GM18951 (cell line): ENCODE results near the gene ELMO1.

Source experiments
- POLR2A ChIP-seq: IDR thresholded peaks from 4 replicates; pipeline ENCODE4 v1.6.1; 2011; ENCODE audit warnings: mild to moderate bottlenecking; ENCODE audit not compliant: insufficient read length, insufficient read depth; ENCODE audit errors: extremely low read depth
- in situ Hi-C: fragments of 300-500 bp; cut with MboI; formaldehyde crosslinking; loops from one replicate; pipeline ENCODE4 v1.12.0; 2022; ENCODE audit warnings: low sequenced_read_pairs, mixed read lengths, inconsistent platforms; ENCODE audit not compliant: unreplicated experiment

ELMO1 gene

GRCh38 chr7:37449621-37450020, 957 bp upstream of the ELMO1 start:
- in situ Hi-C loops, result no loop called here
- TF ChIP-seq POLR2A, result no peak

DNA sequence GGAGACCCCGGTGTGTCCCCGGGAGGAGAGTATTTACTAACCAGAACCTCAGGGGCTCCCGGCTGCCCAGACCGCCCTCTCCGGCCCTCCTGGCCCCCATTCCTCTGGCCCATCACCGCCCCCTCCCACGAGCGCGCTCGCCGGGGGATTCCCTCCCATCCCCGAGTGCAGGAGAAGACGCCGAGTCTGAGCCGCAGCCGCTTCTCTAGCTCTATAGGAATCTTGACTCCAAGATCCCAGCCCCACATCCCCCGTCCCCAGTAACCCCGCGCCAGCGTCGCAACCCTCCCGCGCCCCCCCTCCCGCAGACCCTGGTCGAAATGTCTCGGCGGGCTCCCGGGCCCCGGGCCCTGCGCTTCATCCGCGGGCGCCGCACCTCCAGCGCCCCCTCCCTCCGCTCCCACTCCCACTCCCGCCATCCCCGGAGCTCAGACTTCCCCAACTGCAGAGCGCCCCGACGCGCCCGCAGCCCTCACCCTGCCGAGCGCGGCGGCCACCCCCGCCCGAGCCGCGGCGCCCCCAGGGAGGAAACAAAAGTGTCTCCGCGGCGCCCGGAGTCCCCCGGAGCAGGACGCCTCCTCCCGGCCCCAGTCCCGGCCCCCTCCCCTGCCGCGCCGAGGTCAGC, 541 bp downstream of the ELMO1 start:
- TF ChIP-seq POLR2A, result no peak
- in situ Hi-C loops, result no loop called here

- TF ChIP-seq POLR2A, result no peak
- in situ Hi-C loops, result no loop called here
These were observed 2.3 kb downstream of the ELMO1 start for GRCh38 chr7:37446371-37446770.

DNA sequence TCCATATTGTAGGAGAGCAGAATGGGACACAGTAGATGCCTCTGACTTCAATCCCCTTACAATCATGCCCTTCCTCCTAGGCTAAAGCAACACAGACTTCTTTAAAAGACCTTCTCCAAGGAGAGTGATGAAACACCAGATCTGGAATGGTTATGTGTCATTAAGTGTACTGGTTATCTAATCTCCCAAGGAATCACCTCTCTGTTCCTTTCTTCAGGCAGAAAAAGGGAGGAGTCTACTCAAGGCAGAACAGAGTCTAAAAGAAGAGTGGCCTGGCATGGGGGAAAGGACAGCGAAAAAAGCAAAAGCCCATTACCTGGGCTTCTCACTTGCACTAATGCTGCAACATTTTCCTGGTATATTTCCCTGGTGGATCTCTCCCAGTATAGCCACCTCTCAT, 2.9 kb downstream of the ELMO1 start:
- TF ChIP-seq POLR2A, result no peak
- in situ Hi-C loops, result no loop called here

DNA sequence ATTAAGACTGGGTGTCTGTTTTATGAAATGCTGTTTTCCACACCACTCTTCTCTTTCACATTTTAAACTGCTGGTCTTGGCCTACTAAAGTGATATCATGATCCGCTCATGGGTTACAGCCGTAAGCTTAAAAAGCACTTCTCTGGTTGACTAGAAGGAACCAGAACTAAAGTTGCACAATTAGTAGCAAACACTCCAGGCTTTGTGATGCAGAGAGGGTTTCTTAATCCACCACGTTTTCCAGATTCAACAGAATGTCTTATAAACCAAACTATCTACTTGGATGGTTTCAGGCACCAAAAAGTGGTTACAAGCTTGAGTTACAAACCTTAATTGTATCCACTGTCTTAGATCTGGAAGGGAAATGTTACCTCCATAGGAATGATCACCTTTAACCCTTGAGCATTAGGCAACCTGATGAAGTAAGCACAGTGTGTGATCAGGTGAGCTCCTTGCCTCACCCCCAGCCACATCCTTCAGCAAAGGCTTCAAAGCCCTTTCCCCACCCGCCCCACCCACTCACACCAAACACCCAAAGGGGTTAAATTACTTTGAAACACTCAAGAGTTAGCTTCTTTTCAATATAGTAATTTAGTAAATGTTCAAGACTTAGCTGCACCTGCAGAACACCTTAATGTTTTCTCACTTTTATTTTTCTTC, 3.5 kb downstream of the ELMO1 start:
- in situ Hi-C loops, result no loop called here
- no peak for TF ChIP-seq POLR2A

GRCh38 chr7:37443627-37444026, 5.0 kb downstream of the ELMO1 start:
- in situ Hi-C loops, result no loop called here
- TF ChIP-seq POLR2A, result no peak

- in situ Hi-C loops, result no loop called here
- TF ChIP-seq POLR2A, result no peak
These were observed 6.4 kb downstream of the ELMO1 start for GRCh38 chr7:37442268-37442667.

GRCh38 chr7:37441816-37442215, 6.8 kb downstream of the ELMO1 start:
- TF ChIP-seq POLR2A, result no peak
- in situ Hi-C loops, result no loop called here

- in situ Hi-C loops, result no loop called here
- no peak for TF ChIP-seq POLR2A
These were observed 7.3 kb downstream of the ELMO1 start for GRCh38 chr7:37441386-37441760.

- no peak for TF ChIP-seq POLR2A
- in situ Hi-C loops, result no loop called here
These were observed 7.8 kb downstream of the ELMO1 start for GRCh38 chr7:37440738-37441385.

GRCh38 chr7:37439653-37440026, 9.0 kb downstream of the ELMO1 start:
- TF ChIP-seq POLR2A, result no peak
- in situ Hi-C loops, result no loop called here

- in situ Hi-C loops, result no loop called here
These were observed 9.6 kb downstream of the ELMO1 start for GRCh38 chr7:37438906-37439652.

DNA sequence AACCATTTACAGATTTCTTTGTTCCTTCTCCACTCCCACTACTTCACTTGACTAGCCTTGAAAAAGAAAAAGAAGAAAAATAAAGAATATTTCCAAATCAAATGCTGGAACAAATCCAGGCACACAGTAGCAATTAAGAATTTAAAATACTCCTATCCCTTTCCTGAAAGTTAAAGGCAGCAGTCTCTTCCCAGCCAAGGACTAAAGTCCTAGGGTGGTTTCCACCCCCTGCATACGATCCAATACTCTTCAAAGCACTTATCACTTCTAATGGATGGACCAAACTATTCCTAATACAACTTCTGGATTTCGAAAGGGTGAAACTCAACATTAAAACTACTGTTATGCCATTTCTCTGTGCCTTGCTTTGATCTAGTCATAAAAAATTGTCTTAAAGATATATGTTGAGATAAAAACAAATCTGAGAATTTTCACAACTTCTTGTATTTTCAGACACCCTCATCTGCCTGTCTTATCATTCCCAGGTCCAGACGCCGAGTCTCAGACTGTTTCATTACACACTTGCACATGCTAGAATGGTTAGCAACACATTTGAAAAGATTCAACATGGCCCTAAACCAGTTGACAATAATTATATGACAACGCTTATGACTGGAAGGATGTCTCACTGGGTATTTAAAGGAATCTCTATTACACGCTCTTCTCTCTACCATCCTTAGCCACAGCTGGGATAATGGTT, 13.4 kb downstream of the ELMO1 start:
- in situ Hi-C loops, result no loop called here
- TF ChIP-seq POLR2A, result no peak

More at GRCh38 chr7:37438906-37439652, 9.6 kb downstream of the ELMO1 start:
- no peak for TF ChIP-seq POLR2A
